Measurements from ENCODE around the gene KIF26A. TPM values are rescaled to one million over a fixed set of nuclear protein-coding genes. Genes with fewer than 3 reads are reported as not detected.

Gene KIF26A
- polyA plus RNA-seq, 4 donors, result 10.6 to 21.4 (median 12.5) TPM

DNA sequence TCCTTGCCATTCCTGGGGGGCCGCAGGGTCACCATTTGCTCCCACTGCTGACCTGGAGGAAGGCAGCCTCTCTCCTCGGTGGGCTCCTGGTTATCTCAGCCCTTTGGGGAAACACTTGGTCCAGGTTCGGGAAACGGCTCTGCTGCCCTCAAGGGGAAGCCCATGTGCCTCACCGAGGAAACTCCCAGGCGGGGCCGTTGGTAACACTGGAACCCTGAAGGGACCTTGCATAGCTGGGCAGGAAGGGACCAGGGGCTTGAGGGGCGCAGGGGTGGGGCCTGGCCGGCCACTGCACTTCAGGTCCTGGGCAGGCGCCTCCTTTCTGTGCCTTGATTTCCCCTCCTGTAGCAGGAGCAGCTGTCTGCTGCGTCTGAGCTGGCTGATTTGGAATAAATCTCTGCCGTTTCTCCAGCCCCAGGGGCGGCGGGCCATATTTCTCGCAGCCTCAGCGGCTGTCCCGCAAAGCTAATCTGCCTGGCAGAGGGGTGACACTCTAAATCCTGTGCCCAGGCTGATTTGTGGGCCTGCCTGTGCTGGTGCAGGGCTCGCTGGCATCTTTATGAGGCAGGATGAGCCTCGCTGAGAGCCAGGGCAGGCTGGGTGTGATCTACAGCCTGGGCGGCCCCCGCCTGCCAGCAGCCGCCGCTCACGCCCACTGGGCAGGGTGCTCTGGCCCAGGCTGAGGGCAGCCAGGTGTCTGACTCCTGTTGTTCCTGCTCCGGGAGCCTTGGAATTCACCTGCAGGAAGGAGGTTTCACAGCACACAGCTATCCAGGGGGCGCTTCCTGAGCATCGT lies 49.7 kb downstream of the KIF26A start:
- no peak for DNase-seq (ENCODE audit: low read depth in 4 of 4, low spot score in 2 of 4)

DNA sequence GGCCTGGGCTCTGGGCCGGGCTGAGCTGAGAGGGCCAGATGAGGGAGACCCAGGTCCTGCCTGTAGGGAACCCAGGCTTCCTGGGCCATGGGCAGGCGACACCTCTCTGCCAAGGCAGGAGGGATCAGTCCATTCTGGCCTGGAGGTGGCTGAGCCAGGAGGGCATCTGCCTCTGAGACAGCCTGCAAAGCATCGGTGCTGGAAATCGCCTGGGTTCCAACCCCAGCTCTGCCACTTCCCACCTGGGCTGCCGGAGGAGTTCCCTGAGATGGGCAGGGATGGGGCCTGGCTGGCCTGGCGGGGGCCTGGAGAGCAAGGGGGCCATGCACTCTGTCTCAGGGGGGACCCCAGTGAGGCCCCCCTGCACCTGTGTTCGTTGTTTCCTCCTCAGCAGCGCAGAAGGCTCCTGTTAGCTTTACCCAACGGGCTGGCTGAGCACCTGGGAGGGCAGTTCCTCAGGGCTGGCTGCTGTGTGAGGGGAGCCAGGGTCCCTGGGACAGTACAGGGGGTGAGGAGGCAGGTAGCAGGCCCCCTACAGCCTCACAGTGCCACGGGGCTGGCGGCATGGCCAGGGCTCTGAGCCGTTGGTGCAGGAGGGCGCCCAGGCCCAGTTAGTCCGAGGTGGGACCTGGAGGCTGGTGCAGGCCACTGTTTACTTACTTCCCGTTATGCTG lies 50.5 kb downstream of the KIF26A start:
- DNase-seq (ENCODE audit: low read depth in 4 of 4, low spot score in 2 of 4), result no peak

DNA sequence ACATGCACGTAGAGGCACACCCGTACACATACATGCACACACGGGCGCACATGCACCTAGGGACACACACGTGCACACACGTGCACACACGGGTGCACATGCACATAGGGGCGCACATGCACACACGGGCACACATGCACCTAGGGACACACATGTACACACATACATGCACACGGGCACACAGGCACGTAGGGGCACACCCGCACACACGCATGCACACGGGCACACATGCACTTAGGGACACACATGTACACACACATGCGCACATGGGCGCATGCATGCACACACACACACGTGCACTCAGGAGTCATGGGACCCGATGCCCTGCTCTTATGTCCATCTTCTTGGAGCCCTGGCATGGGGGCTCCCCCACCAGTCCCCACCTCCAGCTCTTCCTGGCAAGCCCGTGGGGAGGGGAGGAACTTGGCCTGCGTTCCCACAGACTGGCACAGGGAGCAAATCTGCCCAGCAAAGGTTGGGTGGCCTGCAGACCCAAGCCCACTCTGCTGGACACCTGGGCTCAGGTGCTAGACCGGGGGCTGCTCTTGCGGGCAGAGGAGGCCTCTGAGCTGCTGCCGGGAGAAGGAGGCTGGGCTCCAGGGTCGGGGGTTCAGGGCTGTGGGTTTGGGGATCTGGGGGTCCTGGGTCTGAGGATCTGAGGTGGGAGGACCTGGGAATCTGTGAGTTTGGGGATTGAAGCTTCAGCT lies 51.4 kb downstream of the KIF26A start:
- no peak for DNase-seq (ENCODE audit: low read depth in 4 of 4, low spot score in 2 of 4)

DNA sequence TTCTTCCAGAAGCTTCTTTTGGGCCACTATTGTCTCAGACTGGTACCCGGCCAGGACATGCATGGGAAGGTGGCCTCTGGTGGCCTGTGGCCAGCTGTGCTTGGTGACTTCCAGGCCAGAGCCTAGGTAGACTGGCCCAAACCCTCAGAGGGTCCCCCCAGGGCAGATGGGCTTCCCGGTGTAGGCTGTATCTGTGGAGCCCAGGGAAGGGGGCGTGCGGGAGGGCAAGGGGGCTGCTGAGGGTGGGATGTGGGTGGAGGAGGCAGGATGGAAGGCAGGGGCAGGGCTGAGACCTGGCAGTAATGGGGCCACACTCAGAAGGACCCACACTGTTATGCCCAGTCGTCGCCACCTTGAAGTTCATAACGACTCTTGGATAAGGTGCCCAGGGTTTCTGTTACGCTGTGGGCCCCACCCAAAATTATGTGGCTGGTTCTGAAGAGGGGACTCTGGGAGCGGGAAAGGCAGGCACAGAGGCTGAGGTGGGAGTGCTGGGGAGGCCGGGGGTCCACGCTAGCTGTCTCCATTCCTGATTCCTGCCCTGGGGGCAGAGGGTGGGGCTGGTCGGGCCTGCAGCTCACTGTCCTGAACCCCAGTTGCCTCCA lies 52.1 kb downstream of the KIF26A start:
- DNase-seq (ENCODE audit: low read depth in 4 of 4, low spot score in 2 of 4), result no peak

DNA sequence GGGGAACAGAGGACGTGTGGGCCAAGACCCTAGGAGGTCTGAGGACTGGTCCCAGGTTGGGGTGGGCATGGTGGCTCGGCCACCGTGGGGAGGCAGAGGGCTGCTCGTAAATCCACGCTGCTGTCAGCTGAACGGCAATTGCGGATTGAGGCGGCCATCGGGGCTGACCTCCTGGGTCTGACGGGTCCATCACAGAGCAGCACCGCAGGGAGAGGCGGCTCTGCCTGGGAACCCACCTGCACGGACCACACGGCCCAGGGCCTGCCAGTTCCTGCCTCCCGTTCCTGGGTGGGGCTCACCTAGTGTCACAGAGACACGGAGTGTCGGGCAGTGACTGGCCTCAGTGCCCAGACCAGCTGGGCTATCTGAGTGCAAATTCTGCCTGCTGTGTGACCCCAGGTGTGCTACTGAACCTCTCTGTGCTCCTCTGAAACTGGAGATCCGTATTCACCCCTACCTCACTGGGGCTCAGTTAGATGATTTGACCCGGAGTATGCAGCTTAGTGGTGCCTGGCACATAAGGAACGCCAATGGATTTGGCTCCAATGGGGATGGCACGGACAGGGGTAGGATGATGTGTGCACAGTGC lies 53.1 kb downstream of the KIF26A start:
- no peak for DNase-seq (ENCODE audit: low read depth in 4 of 4, low spot score in 2 of 4)

DNA sequence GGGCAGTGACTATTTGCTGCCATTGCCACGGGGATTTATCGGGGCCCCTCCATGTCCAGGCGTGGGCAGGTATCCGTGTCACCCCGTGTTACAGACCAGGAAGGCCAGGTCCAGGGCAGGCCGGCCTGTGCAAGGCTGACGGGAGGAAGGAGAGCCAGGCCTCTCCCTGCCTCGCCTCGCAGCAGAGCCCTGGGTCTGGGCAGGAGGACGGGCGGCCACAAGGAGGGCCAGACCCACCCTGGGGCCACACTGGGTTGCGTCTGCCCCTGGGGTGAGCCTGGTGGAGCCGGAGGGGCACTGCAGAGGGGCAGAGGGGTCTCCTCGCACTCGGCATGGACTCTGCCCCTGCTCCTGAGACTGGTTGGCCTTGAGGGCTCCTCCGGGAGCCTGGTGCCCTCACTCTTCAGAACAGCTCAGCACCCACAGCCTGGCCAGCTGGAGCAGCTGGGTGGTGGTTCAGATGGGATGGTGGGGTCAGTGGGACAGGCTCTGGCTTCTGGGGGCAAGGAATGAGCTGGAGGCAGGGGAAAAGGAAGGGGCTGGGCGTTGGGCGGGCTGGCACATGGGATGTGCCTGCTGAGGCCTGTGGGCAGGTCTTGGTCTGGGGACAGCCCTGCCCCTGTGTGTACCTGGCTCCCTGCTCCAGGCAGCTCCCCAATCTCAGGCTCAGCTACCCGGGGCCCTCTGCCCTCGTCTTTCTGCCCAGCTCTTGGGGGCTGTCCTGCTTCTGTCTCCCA lies 53.9 kb downstream of the KIF26A start:
- DNase-seq (ENCODE audit: low read depth in 4 of 4, low spot score in 2 of 4), result no peak

DNA sequence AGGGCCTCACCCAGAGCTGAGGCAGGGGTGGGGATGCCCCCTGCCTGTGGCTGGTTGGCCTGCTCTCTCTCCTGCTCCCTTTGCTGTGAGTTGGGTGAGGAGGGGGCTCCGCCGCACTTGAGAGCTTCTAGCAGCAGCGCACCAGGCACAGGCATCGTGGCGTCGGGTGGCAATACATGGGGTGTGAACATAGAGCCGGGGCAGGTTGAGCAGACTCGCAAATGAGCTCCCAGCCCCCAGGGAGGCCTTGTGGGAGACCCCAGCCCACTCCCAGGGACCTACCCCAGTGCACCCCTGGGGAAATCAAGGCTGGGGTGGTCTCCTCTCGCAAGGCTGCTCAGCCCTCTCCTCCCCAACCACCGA lies 54.5 kb downstream of the KIF26A start:
- no peak for DNase-seq (ENCODE audit: low read depth in 4 of 4, low spot score in 2 of 4)

DNA sequence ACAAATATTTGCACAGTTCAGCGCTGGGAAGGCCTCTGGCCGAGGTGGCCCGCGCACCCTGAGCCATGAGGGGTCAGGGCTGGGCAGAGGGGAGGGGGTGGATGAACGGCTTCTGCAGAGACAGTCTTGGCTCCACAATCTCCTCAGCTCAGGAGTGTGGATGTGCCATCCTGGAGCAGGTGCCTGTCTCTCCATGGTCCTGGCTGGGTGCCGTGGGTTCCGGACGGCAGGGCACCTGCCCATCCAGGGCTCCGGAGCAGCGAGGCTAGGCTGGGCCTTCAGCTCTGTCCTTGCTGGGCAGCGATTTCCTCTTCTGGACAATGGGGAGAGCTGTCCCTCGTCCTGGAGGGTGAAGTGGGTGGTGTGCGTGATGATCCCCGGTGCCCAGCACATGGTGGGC lies 55.6 kb downstream of the KIF26A start:
- no peak for DNase-seq (ENCODE audit: low read depth in 4 of 4, low spot score in 2 of 4)

DNA sequence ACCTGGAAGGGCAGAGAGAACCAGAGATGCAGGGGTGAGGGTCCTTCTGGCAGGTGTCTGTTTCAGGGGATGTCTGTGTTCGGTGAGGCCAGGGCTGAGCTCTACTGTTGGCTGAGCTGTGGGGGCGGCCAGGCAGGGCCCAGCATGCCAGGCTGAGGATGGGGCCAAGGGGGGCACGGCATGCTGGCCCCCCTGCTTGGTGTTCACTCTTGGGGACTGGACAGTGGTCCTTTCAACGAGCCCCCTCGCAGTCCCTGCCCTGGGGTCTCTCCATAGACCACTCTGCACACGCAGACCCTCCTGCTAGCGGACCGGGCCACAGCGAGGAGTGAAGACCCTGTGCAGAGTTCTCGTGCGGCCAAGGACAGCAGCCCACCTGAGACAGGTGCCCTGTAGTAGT lies 56.3 kb downstream of the KIF26A start:
- DNase-seq (ENCODE audit: low read depth in 4 of 4, low spot score in 2 of 4), result no peak

DNA sequence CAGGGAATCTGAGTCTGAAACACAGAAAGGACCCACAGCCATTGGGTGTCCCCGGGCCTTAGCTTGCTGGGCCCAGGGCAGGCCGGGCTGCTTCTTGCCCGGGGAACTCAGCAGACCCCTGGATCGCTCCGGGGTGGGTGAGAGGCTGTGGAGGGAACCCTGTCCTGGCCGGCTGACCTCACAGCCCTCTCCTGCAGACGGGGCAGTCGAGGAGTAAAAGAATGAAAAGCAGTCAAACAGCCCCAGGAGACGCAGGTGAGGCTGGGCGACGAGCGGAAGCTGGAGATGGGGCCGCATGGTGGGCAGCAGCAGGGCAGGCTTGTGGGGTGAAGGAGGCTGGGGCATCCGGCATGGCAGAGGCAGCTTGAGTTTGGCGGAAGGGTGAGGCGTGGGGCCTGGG lies 57.0 kb downstream of the KIF26A start:
- no peak for DNase-seq (ENCODE audit: low read depth in 4 of 4, low spot score in 2 of 4)

DNA sequence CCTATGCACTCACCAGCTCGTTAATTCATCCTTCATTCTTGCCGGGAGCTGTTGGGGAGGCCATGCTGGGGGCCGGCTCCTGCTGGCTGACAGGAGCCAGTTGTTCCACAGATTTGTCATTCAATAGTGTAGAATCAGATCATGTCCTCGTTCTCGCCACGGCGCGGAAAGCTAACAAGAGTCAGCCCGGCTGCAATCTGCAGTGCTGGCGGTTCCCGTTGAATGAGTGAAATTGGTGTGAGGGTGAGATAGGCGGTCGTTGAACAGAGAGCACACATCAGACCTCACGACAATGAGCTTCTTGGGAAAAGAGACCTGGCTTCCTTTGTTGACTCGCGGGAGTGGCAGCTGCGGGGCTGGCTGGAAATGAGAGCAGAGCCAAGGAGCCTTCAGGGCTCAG lies 57.5 kb downstream of the KIF26A start:
- no peak for DNase-seq (ENCODE audit: low read depth in 4 of 4, low spot score in 2 of 4)

DNA sequence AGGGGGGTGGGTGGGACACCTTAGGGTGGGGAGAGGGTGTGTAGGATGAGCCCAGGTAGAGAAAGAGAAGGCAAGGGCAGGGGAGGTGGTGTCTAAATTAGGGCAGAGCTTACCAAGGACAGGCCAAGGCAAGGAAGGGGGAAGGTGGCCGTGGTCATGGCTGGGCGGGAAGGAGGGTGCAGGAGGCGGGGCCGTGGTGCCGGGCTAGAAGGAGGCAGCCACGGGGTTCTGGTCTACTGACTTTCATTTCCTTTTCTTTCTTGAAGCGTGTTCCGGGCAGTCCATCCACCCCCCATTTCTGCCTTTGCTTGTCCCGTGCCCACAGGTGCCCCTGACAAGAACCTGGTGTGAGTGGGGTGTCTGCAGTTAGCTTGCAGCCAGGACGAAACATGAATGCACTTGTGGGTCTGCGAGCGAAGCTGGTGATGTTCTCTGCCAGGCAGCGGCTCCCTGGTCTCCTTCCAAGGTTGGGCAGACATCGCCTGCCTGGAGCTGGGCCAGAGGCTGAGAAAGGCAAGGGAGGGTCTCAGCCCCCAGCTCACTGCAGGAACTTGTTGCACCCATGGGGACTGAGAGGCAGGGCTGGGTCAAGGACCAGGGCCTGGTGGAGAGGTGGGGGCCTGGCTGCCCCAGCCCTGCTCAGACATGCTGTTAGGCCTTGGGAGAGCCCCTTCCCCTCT lies 58.2 kb downstream of the KIF26A start:
- no peak for DNase-seq (ENCODE audit: low read depth in 4 of 4, low spot score in 2 of 4)

DNA sequence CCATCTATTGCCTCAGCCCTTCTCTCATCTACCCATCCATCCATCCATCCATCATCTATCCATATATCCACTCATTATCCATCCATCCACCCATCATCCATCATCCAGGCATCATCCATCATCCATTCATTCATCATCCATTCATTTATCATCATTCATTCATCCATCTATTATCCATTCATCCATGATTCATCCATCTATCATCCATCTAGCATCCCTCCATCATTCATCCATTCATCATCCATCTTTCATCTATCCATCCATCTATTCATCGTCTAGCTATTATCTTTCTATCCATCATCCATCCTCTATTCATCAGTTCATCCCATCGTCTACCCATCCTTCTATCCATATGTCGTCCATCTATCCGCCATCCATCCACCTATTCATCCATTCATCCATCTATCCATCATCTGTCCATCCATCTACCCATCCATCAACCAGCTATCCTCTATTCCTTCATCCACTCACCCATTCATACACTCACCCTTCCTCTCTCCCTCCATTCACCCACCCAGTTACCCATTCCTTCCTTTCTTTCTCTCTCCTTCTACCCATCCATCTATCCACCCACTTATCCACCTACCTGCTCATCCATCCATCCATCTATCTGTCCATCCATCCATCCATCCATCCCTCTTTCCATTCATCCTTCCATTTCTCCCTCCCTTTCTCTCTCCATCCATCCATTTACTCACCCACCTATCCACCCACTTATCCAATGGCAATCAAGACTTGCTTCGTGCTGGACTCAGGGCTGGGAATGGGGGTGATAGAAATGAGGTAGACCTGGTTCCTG lies 59.3 kb downstream of the KIF26A start:
- DNase-seq (ENCODE audit: low read depth in 4 of 4, low spot score in 2 of 4), result no peak

DNA sequence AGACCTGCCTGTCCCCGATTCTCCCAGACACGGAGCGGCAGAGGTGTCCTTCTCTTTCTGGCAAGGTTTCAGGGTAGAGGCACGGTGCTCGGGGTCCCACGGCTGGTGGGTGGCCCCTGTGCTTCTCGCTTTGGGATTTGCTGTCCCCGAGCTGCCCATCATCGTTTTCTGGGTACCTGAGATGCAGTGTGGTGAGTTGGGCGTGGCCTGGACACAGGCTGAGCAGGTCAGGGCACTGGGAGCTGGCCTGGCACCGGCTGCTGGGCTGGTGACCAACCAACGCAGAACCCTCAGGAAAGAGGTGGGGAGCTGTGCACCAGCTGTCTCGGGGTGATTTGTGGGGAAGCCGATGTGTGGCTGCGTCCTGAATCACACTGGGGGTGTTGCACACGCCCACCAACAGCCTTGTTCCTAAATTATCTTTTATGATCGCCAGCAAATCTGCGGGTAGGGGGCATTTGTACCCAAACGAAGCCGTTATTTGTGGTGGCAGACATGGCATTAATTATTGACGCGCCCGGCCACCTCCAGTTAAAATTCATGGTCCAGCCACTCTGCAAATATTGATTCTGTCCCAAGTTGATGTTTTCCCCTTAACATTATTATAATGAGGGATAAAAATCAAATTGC lies 61.0 kb downstream of the KIF26A start:
- no peak for DNase-seq (ENCODE audit: low read depth in 4 of 4, low spot score in 2 of 4)

DNA sequence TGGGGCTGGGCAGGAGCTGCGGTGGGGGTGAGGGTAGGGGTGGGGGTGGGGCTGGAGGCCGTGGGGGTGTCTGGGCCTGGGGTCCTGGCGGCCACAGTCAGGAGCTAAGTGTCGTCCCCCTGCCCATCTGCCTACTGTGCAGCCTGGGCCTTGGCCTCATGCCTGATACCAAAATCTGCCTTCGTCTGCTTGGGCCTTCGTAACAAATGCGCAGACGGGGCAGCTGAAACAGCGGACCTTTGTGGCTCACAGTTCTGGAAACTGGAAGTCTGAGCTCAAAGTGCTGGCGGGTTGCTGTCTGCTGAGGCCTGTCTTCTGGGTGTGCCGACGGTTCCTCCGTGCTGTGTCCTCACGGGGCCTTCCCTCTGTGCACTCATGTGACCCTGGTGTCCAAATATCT lies 61.7 kb downstream of the KIF26A start:
- no peak for DNase-seq (ENCODE audit: low read depth in 4 of 4, low spot score in 2 of 4)

DNA sequence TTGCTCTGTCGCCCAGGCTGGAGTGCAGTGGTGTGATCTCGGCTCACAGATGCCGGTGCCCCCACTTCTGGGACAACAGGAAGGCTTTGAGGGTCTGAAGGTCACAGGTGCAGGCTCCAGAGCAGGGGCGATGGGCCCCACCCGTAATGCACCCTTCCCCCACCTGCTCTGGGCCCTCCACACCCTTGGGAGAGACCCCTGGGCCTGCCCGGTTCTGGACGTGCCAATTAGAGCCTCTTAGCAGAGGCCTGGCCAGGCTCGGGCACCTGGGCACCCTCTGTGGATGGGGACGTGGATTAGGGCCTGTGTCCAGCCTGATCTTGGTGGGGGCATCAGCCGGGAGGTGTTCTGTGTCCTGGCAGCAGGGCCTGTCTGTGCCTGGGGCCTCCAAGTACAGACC lies 62.2 kb downstream of the KIF26A start:
- DNase-seq (ENCODE audit: low read depth in 4 of 4, low spot score in 2 of 4), result no peak

DNA sequence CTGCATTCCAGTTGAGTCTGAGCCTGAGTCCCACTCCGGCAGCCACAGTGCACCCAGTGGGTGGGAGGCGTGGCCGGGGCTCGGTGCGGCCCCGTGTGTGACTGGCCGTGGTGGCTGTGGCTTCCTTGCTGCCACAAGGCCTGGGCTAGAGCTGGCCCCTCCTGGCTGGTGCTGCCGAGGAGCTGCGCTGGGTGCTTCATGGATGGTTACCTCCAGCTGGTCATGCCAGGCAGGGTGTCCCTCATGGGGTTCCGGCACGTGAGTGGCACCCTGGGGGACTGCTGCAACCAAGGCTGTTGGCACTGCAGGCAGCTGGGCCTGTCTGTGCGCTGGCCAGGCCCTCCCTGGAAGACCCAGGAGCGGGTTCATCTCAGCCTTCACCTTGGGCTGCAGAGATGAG lies 62.7 kb downstream of the KIF26A start:
- no peak for DNase-seq (ENCODE audit: low read depth in 4 of 4, low spot score in 2 of 4)

DNA sequence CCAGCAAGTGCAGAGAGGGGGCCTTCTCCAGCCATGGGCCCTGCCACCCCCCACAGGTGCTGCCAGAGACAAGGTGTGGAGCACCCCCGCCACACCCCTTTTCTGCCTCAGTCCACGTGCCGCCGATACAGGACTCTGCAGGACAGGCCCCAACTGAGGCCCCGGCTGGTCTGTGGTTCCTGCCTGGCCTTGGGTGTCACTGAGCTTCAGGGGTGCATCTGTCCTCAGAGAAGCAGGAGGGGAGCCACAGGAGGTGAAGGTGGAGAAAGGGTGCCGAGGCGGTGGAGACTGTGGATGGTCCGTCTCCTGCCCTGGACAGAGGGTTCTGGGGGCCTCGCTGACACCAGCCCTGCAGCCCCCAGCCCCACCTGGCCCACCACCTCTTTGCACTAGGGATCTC lies 63.1 kb downstream of the KIF26A start:
- no peak for DNase-seq (ENCODE audit: low read depth in 4 of 4, low spot score in 2 of 4)

Data from left renal cortex interstitium (tissue), 4 donors.